HepG2 (cell line): ENCODE data around the gene TMEM87A. TPM values are rescaled to one million over a fixed set of nuclear protein-coding genes. Genes with fewer than 3 reads are reported as not detected.

ENCODE experiments used
- AFF4 ChIP-seq: sonication (generic); formaldehyde crosslinking; IDR thresholded peaks from 2 replicates; pipeline ENCODE4 v1.4.0; 2020; ENCODE audit warnings: missing genetic modification reagents
- ARNTL ChIP-seq: sonication (generic); formaldehyde crosslinking; IDR thresholded peaks from 2 replicates; pipeline ENCODE4 v1.4.0; 2020; ENCODE audit warnings: mild to moderate bottlenecking, missing genetic modification reagents
- BCL6 ChIP-seq: IDR thresholded peaks from 2 replicates; pipeline ENCODE4 v1.6.1; 2016; ENCODE audit warnings: missing genetic modification reagents, missing compliant biosample characterization
- CENPBD1 ChIP-seq: sonication (generic); formaldehyde crosslinking; IDR thresholded peaks from 2 replicates; pipeline ENCODE4 v1.8.0; 2022; ENCODE audit warnings: missing genetic modification reagents, low read depth, mild to moderate bottlenecking, borderline replicate concordance
- FOSL2 ChIP-seq: sonication (generic); formaldehyde crosslinking; IDR thresholded peaks from 2 replicates; pipeline ENCODE4 v1.4.0; 2020; ENCODE audit warnings: missing genetic modification reagents
- FOXK1 ChIP-seq: sonication (generic); formaldehyde crosslinking; IDR thresholded peaks from 2 replicates; pipeline ENCODE4 v1.4.0; 2020; ENCODE audit warnings: low read depth, missing genetic modification reagents, borderline replicate concordance
- GZF1 ChIP-seq: sonication (generic); formaldehyde crosslinking; IDR thresholded peaks from 2 replicates; pipeline ENCODE4 v1.5.1; 2020; ENCODE audit warnings: mild to moderate bottlenecking, missing genetic modification reagents
- MEIS2 ChIP-seq: sonication (generic); formaldehyde crosslinking; IDR thresholded peaks from 2 replicates; pipeline ENCODE4 v1.9.0; 2021; ENCODE audit warnings: mild to moderate bottlenecking, missing genetic modification reagents
- PRDM15 ChIP-seq: sonication (generic); formaldehyde crosslinking; IDR thresholded peaks from 2 replicates; pipeline ENCODE4 v1.4.0; 2020; ENCODE audit warnings: missing genetic modification reagents
- SP1 ChIP-seq, 2 experiments: fragments of 450-650 bp in 1 of 2; sonication (generic) in 1 of 2; formaldehyde crosslinking in 1 of 2; IDR thresholded peaks; 2 replicates each; pipeline versions ENCODE4 v1.4.0 to v1.6.1; 2016 to 2020; ENCODE audit warnings: missing genetic modification reagents in 1 of 2
- TOPORS ChIP-seq: sonication (generic); formaldehyde crosslinking; IDR thresholded peaks from 2 replicates; pipeline ENCODE4 v1.8.0; 2023; ENCODE audit warnings: mild to moderate bottlenecking, missing genetic modification reagents
- TSC22D2 ChIP-seq: sonication (generic); formaldehyde crosslinking; IDR thresholded peaks from 2 replicates; pipeline ENCODE4 v1.5.1; 2020; ENCODE audit warnings: missing genetic modification reagents, mild to moderate bottlenecking, borderline replicate concordance
- ZMYM3 ChIP-seq: sonication (generic); formaldehyde crosslinking; IDR thresholded peaks from 2 replicates; pipeline ENCODE4 v1.5.1; 2020; ENCODE audit warnings: mild to moderate bottlenecking, missing genetic modification reagents
- polyA plus RNA-seq, 8 experiments: library from polyadenylated mRNA; depleted of rRNA in 3 of 8; stranded (reverse) in 7 of 8; unstranded in 1 of 8; fragments of >200 nt; fragmentation: Illumina TruSeq in 4 of 8; extraction: Trizol in 4 of 8; gene quantifications; 2 replicates each; pipeline versions ENCODE4 v1.2.1 to v1.2.3, GENCODE V29; 2011 to 2016; ENCODE audit warnings: low read depth in 4 of 8, missing spikeins in 1 of 8, mixed read lengths in 1 of 8; ENCODE audit not compliant: insufficient read depth in 1 of 8
- total RNA-seq, 5 experiments: library from RNA; depleted of rRNA; stranded (reverse); fragments of >200 nt; fragmentation: Illumina TruSeq; extraction: Trizol; gene quantifications; 2 replicates each; pipeline ENCODE4 v1.2.3, GENCODE V29; 2016; ENCODE audit warnings: low read depth in 1 of 5
- TF ChIP-seq, protein P1 (sequence below): sonication (generic); formaldehyde crosslinking; IDR thresholded peaks from 2 replicates; pipeline ENCODE4 v1.4.0; 2020; ENCODE audit warnings: mild to moderate bottlenecking, missing genetic modification reagents, borderline replicate concordance
- TF ChIP-seq, protein P2 (sequence below): sonication (generic); formaldehyde crosslinking; IDR thresholded peaks from 2 replicates; pipeline ENCODE4 v1.5.1; 2020; ENCODE audit warnings: mild to moderate bottlenecking, moderate library complexity, missing genetic modification reagents

TMEM87A gene
- total and polyA plus RNA-seq, 2 of the 13 experiments (the other 11 are each of a cell fraction or from before 2014, with no cell fraction given), result 20.2 to 42.8 TPM

DNA sequence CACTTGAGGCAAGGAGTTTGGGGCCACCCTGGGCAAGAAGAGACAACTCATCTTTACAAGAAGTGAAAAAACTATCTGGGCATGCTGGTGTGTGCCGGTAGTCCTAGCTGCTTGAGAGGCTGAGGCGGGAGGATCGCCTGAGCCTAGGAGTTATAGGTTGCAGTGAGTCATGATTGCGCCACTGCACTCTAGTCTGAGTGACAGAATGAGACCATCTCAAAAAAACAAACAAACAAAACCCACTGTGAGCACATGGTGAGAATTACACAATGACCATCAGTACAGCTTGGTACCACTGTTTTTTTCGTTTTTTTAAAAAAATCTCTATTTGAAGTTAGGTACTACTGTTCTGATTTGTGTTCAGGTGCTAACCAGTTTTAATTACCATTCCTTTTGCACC is 78.7 kb downstream of the TMEM87A start (continued):
- TF ChIP-seq CENPBD1 (CRISPR knock-in tag), result no peak
- TF ChIP-seq, protein P1, sequence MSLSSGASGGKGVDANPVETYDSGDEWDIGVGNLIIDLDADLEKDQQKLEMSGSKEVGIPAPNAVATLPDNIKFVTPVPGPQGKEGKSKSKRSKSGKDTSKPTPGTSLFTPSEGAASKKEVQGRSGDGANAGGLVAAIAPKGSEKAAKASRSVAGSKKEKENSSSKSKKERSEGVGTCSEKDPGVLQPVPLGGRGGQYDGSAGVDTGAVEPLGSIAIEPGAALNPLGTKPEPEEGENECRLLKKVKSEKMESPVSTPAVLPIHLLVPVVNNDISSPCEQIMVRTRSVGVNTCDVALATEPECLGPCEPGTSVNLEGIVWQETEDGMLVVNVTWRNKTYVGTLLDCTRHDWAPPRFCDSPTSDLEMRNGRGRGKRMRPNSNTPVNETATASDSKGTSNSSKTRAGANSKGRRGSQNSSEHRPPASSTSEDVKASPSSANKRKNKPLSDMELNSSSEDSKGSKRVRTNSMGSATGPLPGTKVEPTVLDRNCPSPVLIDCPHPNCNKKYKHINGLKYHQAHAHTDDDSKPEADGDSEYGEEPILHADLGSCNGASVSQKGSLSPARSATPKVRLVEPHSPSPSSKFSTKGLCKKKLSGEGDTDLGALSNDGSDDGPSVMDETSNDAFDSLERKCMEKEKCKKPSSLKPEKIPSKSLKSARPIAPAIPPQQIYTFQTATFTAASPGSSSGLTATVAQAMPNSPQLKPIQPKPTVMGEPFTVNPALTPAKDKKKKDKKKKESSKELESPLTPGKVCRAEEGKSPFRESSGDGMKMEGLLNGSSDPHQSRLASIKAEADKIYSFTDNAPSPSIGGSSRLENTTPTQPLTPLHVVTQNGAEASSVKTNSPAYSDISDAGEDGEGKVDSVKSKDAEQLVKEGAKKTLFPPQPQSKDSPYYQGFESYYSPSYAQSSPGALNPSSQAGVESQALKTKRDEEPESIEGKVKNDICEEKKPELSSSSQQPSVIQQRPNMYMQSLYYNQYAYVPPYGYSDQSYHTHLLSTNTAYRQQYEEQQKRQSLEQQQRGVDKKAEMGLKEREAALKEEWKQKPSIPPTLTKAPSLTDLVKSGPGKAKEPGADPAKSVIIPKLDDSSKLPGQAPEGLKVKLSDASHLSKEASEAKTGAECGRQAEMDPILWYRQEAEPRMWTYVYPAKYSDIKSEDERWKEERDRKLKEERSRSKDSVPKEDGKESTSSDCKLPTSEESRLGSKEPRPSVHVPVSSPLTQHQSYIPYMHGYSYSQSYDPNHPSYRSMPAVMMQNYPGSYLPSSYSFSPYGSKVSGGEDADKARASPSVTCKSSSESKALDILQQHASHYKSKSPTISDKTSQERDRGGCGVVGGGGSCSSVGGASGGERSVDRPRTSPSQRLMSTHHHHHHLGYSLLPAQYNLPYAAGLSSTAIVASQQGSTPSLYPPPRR (CRISPR knock-in tag), result no peak
- TF ChIP-seq GZF1 (CRISPR knock-in tag), result no peak
- TF ChIP-seq ARNTL (CRISPR knock-in tag), result no peak
- TF ChIP-seq BCL6 (CRISPR knock-in tag), result 0 out of 2 replicates have a peak, but pooled peaks have one; percentile 31
- TF ChIP-seq FOXK1 (CRISPR knock-in tag), result peak; percentile 76; the same call in 1 of the 2 replicates
- TF ChIP-seq ZMYM3, result peak; percentile 30; the same call in 1 of the 2 replicates
- TF ChIP-seq MEIS2, result peak; percentile 81
- TF ChIP-seq, protein P2, sequence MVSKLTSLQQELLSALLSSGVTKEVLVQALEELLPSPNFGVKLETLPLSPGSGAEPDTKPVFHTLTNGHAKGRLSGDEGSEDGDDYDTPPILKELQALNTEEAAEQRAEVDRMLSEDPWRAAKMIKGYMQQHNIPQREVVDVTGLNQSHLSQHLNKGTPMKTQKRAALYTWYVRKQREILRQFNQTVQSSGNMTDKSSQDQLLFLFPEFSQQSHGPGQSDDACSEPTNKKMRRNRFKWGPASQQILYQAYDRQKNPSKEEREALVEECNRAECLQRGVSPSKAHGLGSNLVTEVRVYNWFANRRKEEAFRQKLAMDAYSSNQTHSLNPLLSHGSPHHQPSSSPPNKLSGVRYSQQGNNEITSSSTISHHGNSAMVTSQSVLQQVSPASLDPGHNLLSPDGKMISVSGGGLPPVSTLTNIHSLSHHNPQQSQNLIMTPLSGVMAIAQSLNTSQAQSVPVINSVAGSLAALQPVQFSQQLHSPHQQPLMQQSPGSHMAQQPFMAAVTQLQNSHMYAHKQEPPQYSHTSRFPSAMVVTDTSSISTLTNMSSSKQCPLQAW (CRISPR knock-in tag), result peak; percentile 51; the same call in 1 of the 2 replicates
- TF ChIP-seq FOSL2 (CRISPR knock-in tag), result peak; percentile 99
- TF ChIP-seq SP1 (IDR thresholded peaks at IDR 0.05), result no peak
- no peak for TF ChIP-seq SP1 (CRISPR knock-in tag; IDR thresholded peaks at IDR 0.05)
- TF ChIP-seq TSC22D2 (CRISPR knock-in tag), result no peak
- no peak for TF ChIP-seq AFF4 (CRISPR knock-in tag)
- no peak for TF ChIP-seq PRDM15 (CRISPR knock-in tag)
- no peak for TF ChIP-seq TOPORS (CRISPR knock-in tag)
